ENCODE data around the gene PCSK4.
"Not testable (repeated sequence)": the region's sequence is repeated elsewhere in the genome, so short reads cannot be mapped to it uniquely, and the experiment has no call there.

Gene PCSK4

GRCh38 chr19:1531587-1531986 is 41.4 kb upstream of the PCSK4 start:
- no peak for TF ChIP-seq CTCF (IDR thresholded peaks at IDR 0.05; ENCODE audit: low read depth, low read length)
- DNase-seq (ENCODE audit: low read depth in 2 of 2) = no peak
- H3K4me3 ChIP-seq (replicated peaks in 1 of 2; ENCODE audit: low read depth in 2 of 2, low read length in 2 of 2) = no peak overlapping the region

- not testable (repeated sequence) for H3K4me3 ChIP-seq (replicated peaks in 1 of 2; ENCODE audit: low read depth in 2 of 2, low read length in 2 of 2); DNase-seq (ENCODE audit: low read depth in 2 of 2)
These were observed 40.7 kb upstream of the PCSK4 start for GRCh38 chr19:1530856-1531255.

- H3K4me3 ChIP-seq (replicated peaks in 1 of 2; ENCODE audit: low read depth in 2 of 2, low read length in 2 of 2) = no peak overlapping the region
- DNase-seq (ENCODE audit: low read depth in 2 of 2) = no peak
- TF ChIP-seq CTCF (IDR thresholded peaks at IDR 0.05; ENCODE audit: low read depth, low read length) = no peak
These were observed 39.3 kb upstream of the PCSK4 start for GRCh38 chr19:1529430-1529816.

GRCh38 chr19:1528596-1529429 is 38.7 kb upstream of the PCSK4 start:
- no peak overlapping the region for H3K4me3 ChIP-seq (replicated peaks in 1 of 2; ENCODE audit: low read depth in 2 of 2, low read length in 2 of 2)
- no peak for DNase-seq (ENCODE audit: low read depth in 2 of 2)
- TF ChIP-seq CTCF (IDR thresholded peaks at IDR 0.05; ENCODE audit: low read depth, low read length) = no peak

GRCh38 chr19:1527650-1528309 is 37.6 kb upstream of the PCSK4 start:
- TF ChIP-seq CTCF (IDR thresholded peaks at IDR 0.05; ENCODE audit: low read depth, low read length) = no peak

GRCh38 chr19:1526979-1527649 is 37.0 kb upstream of the PCSK4 start:
- no peak overlapping the region for H3K4me3 ChIP-seq (replicated peaks in 1 of 2; ENCODE audit: low read depth in 2 of 2, low read length in 2 of 2)
- no peak for TF ChIP-seq CTCF (IDR thresholded peaks at IDR 0.05; ENCODE audit: low read depth, low read length)
- DNase-seq (ENCODE audit: low read depth in 2 of 2) = no peak

More at GRCh38 chr19:1527650-1528309, 37.6 kb upstream of the PCSK4 start:
- H3K4me3 ChIP-seq (replicated peaks in 1 of 2; ENCODE audit: low read depth in 2 of 2, low read length in 2 of 2) = no peak overlapping the region
- no peak for DNase-seq (ENCODE audit: low read depth in 2 of 2)

Data from cardiac fibroblast (primary cell).